Inflammatory macrophage treated with lipopolysaccharide for 4 hours (primary cell): ENCODE results near the gene MGST2.
"Not testable (repeated sequence)": the region's sequence is repeated elsewhere in the genome, so short reads cannot be mapped to it uniquely, and the experiment has no call there.

Experiments
- DNase-seq: peaks from one replicate; pipeline ENCODE4 v3.0.0-alpha.2; 2020

Gene MGST2

DNA sequence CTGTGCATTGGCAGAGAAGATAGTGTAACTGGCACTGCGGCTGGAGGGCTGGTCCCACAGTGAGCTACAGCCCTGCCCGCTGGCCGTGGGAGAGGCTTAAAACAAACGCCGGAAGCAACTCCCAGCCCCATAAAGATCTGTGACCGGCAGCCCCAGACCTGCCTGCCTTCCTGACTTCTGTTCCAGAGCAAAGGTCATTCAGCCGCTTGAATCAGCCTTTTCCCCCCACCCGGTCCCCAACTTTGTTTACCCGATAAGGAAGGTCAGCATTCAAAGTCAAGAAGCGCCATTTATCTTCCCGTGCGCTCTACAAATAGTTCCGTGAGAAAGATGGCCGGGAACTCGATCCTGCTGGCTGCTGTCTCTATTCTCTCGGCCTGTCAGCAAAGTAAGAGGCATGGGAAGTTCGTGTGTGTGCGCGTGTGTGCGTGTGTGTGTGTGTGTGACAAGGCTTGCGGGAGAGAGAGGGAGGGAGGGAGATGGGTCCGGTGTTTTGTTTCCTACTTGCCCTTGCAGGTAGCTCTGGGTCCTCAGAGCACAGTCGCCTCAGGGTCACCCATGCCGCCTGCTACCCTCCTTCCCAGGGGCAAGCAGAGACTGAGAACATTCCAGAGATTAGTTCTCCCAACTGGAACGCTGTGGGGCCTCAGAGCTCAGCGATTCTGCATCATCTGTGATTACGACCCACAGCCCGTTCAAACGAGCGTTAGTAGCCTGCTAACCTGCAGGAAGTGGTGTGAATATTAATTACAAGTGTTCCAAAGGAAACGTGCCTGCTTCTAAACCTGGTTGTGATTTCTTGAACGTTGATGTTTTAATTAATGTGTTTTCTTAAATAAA is at the start of gene MGST2:
MGST2 (plus strand) TSS at position 130 of the 840 bp plus-strand sequence; CDS start at position 331, 201 bp downstream.
- DNase-seq = peak; percentile 69

DNA sequence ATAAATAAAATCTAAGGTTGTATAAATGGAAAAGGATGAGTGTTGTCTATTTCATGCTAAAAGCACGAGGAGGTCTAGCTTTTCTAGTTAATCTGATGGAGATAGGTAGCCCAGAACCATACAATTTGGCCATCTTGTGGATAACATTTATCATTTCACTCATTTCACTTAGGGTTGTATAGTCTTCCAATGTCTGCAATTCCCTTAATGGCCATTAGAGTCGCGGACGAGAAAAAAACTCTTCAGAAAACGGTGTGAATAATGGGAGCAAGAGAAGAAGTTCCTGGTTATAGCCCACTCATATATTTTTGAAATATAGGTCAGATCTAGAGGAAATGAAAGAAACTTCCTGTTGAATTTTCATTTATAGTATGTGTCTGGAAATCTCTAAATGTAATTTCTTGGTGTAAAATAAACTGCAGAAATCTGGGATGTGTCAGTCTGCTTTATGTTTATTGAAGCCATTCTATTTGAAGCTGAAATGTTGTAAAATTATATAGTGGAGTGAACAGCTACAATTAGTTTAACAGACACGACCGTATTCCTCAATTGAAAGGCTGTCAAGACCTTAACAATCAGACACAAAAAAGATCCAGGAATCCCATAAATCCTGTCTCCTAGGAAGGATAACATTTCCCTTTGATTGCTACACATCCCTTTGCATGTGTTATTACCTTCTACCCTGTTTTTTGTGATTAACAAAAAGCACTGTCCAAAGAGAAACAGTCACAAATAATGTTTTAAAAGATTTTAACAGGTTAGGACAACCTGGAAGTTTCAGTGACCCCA is 47.7 kb upstream of the MGST2 start:
- DNase-seq = peak; percentile 14

DNA sequence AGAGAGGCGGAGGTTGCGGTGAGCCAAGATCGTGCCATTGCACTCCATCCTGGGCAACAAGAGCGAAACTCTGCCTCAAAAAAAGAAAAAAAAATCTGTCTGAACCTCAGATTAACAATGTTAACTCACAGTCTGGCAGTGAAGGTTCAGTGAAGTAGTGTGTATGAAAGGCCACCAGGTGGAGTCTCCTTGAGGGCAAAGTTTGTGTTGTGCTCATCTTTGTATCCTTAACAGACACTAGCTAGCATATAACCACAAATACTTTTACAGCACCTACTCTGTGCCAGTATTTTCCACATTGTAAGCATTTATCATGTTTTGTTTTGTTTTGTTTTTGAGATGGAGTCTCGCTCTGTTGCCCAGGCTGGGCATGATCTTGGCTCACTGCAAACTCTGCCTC is 46.0 kb upstream of the MGST2 start:
- DNase-seq = peak; percentile 40

DNA sequence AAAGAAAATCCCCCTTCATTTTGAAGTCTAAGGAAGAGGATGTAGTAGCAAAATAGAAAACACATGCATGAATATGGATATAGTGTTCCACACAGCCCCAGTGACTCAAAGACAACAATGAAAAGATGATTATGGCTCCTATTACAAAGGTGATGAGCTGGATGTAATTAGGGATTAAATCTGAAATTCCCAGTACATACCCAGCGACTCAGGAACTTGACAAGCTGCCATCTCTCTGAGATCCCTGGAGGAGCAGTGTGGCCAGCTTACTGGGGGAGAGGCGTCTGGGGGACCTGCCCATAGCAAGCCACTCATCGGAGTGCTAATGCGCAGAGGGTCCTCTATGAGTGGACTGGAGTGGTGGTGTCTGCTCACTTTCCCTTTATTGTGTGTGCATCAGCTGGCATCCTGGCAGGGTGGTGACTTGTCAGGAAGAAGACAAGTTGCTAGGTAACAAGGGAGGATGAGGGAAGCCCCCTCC is 42.7 kb upstream of the MGST2 start:
- no peak for DNase-seq

DNA sequence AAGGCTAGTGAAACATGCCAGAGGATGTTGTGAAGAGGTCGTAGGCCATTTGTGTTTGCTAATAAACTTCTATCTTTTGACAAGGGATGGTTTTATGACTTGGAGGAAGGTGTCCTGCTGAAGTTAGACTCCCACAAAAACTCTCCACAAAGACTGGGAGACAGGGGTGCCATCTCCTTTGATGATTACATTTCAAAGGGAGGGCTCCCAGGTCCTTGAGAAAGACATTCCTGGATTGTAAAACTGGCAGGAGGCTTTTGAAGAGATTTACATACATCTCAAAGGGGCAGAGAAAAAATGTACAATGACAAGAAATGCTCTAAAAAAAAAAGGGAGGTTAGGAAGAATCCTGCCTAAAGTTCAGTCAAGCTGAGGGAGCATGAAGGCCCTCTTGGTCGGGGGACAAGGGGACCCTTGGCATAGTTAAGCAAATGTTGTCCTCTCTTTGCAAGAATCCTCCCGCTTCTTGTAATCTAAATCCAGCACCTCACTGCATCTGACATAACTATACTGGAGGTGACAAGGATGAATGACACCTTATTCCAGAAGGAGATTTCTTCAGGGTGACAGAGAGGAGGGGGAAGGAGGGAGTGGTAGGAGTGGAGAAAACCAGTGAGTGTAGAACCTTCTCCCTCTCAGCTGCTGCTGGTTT is 41.1 kb upstream of the MGST2 start:
- DNase-seq = no peak

DNA sequence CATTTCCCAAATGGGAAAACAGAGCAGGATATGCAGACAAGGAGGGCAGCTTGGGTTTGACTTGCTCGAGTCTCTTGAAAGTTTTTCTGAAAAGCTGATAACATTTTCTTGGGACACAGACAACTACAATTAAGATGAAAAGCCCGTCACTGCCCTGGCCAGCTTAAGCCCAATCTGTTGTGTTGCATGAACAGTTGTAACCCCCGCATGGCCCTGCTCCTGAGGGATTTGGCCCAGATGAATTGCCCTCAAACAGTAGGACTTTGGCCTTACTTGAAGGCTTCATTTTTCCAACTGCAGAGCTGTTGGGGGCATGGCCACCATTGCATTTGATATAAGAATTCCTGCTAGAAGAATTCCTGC is 40.5 kb upstream of the MGST2 start:
- DNase-seq = no peak

DNA sequence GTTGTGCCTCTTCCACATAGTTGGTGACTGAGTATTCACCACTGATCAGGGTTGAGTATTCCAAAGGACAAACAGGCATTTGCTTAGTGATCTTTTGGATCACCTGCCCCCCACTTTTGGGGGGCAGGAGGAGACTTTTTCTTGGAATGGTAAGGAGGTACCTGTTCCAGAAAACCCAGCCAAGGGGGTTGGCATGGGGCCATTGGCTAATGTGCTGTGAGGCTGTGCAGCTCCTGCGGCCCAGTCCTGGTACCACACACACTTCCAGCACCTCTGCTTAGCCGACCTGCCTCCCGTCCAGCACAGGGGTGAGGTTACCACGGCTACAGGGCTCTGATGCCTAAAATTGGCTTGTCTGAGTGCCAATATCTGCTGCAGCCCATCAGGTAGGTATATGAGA is 40.1 kb upstream of the MGST2 start:
- DNase-seq = no peak

DNA sequence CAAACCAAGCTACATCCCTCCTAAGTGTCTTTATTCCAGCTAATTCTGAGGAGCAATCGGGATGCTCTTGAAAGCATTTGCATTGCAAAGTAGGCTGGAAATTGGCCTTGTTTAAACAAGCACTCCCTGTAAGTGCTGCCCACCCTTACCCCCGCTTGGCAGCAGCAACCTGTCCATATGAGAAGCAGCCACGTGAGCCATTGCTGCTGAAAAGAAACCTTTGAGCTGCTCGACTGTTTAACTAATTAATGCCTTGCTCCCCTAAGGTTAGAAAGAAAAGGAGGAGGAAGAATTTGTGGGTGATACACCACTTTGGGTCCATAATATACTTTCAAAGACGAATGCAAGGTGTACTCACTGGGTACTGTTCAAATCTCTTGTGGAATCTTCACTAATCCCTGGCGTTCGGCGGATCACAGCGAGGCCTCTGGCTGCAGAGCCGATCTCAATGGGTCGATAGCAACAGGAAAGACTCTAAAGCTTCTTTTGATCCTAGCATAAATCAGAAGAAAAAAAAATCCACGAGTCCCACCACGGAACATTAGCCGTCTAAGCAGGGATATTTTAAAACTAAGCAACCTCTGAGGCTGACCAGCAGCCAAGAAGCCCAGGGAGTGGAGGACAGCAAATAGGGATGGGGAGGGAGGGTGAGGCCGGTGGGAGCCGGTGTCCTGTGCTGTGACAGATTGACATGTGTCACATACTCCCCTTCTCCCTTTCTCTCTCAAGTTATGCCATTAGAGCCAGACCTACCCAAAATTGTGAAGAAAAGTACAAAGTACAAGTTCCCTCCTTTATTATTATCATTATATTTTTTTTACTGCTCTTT is 37.2 kb upstream of the MGST2 start:
- no peak for DNase-seq

DNA sequence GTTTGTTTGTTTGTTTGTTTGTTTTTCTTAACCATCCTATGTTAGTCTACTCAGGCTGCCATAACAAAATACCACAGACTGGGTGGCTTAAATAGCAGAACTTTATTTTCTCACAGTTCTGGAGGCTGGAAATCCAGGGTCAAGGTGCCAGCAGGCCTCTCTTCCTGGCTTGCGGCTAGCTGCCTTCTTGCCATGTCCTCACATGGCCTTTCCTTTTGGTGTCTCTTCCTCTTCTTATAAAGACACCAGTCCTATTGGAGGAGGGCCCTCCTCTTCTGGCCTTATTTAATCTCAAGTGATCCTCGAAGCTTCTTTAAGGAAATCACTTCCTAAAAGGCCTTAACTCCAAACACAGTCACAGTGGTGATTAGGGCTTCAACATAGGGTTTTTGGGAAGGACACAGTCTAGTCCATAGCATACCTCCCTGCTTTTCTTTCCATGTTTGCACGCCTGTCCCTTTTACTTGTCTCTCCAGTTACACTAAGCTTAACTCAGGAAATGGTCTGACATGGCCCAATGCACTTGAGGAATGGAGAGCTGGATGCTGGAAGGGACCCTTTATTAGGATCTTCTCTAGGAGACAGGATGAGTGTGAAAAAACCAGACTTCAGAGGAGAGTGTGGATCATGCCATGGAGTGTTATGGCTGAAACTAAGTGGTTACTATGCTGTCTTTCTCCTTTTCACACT is 36.0 kb upstream of the MGST2 start:
- peak; percentile 30 for DNase-seq

DNA sequence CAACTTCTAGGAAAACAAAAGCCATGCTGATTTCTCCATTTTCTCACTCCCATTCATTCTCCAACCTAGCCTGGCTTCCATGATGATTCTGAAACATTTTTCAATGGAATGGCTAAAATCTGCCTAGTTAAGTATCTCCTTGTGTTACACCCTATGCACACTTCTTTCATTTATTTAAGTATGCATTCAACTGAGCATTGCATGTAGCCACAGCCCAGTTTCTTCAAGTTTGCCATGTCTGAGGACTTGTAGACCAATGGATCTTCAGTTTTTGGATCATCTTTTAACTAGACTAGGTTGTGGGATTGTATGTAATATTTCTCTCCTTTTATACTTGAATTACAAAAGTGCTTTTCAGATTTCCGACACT is 35.5 kb upstream of the MGST2 start:
- DNase-seq = no peak

DNA sequence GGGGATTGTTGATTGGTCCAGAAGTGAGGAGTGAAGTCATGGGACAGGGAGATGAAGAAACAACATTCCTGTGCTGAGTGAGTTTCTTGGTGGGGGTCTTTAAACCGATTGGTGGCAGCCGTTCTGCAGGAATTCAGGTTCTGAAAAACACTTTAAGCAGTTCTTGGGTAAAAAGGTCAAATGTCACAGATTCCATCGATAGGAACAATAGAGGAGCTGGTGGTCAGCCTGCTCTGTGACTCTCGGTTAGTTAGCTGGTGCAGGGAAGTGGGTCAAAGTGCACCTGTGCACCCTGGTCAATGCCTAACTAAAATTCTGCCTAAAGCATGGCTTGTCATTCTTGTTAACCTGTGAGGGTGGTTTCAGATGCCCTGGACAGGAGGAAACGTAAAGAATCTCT is 34.6 kb upstream of the MGST2 start:
- no peak for DNase-seq

DNA sequence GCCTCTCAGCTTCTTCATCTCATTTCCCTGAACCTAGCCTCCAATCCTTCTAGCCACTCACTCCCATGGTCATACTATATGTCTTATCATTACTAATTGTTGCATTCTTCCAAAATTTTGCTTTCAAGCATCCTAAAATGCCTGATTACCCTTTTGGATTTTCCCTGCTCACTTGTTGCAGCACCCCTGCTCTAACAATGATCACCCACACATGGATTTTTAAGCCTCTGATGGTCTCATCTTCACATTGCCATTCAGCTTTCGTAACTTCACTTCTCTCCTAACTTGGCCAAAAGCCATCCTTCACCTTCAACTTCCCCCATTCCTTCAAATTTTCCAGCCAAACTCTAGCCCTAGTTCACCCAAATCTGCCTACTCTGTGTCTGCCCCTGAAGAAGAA is 33.8 kb upstream of the MGST2 start:
- peak; percentile 44 for DNase-seq

DNA sequence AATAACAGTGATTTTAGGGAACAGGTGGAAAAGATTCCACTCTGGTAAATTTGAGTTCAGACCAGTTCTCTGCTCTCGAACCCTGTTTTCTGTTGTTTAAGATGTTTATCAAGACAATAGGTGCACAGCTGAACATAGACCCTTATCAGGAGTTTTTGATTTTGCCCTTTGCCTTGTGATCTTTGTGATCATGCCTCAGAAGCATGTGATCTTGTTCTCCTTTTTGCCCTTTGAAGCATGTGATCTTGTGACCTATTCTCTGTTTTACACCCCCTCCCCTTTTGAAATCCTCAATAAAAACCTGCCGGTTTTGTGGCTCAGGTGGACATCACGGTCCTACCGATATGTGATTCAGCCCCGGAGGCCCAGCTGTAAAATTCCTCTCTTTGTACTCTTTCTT is 32.9 kb upstream of the MGST2 start:
- DNase-seq = peak; percentile 9

DNA sequence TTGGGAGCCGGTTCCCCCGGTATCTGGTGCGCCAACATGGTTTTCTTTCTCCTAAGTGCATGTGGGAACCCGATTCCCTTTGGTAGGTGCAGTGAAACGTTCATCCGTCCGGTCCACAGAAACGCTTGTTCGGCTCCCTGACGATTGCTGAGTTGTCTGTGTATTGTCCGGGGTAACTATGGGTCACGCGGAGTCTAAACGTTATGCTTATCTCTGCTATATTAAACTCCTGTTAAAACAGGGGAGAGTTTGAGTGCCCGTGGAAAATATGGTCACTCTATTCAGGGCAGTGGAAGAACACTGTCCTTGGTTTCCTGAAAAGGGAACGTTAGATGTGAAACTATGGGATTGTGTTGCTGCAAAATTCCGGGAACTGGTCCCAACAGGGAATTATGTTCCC is 32.4 kb upstream of the MGST2 start:
- DNase-seq = no peak

DNA sequence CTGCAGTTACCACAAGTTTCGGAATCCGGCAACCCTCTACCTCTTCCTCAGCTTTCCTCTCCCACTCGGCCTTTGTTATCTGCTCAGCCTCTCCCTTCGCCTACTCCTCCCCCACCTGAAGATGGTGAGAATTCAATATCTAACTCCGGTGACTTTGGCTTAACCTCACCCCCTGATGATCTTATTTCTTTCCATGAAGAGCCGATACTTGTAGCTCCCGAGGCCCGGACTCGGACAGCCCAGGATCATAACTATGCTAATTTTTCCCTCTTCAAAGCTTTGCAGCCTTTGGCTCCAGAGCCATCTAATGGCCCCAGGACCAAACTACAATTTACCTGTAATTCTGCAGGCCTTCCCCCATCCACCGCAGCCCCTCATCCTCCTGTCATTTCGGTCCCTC is 32.0 kb upstream of the MGST2 start:
- DNase-seq = no peak

DNA sequence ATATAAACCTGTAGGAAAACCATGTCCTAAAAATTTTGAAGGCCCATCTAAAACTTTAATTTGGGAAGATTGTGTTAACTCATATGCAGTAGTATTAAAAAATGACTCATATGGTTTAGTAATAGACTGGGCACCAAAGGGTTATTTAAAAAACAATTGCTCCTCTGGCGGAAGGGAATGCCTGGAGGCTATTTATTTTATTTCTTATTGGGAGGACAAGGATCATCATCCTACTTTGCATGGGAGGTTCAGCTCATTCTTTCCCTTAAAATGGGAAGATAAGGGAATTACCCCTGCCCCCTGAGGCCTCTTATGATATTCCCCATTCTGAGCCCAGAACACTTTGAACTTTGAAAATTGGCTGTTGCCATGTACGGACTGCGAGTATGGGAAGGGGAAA is 29.7 kb upstream of the MGST2 start:
- no peak for DNase-seq

DNA sequence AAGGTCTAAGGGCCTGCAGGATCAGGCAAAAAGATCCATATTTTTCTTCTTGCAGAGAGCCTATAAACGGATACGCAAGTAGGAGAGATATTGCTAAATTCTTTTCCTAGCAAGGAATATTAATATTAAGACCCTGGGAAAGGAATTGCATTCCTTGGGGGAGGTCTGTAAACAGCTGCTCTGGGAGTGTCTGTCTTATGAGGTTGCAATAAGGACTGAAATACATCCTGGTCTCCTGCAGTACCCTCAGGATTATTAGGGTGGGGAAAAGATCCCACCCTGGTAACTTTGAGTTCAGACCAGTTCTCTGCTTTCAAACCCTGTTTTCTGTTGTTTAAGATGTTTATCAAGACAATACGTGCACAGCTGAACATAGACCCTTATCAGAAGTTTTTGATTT is 27.3 kb upstream of the MGST2 start:
- not testable (repeated sequence) for DNase-seq

DNA sequence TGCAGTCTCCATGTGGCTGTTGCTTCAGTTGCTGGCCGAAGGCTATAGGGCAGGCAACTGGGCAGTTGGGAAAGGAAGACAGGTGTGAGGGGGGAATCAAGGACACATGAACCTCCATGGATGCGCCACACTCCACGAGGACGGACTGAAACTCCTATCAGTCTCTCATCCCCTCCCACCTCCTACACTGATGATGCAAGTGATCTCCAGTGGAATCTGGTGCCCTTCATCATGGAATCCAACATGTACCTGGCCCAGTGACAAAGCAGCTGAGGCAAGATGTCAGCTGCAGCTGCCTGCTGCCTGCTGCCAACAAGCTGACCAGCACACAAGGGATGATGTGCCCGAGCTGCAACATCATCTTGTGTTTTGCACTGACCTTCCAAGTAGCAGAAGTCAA is 26.0 kb upstream of the MGST2 start:
- DNase-seq = no peak

DNA sequence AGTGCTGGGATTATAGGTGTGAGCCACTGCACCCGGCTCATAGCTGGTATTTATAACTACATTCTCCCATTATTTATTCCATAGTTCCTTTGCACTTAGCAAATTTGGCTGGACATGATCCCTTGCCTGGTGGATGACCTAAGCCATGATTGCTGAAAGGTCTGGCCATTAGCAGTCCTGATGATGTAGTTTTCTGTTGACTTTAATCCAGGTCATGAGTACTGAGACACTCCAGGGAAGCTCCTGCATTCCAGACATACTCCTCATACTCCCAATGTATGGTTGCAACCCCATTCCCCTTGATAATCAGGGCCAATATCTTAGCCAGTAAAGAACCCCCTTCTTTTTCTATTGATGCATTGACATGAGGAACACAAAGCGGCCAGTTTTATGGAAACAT is 24.4 kb upstream of the MGST2 start:
- DNase-seq = no peak

DNA sequence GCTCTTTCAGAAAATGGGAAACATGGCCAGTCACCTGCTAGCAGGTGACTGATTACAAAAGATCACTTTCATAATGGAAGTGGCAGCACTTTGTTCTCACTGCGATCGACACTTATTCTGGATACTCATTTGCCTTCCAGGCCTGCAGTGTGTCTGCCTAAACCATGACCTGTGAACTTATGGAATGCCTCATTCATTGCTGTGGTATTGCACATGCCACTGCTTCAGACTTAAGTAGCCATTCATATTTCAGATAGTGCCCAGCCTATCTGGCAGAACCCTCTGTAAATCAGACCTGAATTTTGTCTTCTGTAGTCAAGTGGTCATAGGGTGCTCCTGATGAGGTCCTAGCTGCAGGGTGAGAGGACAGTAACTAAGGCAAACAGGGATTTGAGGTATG is 23.3 kb upstream of the MGST2 start:
- no peak for DNase-seq

DNA sequence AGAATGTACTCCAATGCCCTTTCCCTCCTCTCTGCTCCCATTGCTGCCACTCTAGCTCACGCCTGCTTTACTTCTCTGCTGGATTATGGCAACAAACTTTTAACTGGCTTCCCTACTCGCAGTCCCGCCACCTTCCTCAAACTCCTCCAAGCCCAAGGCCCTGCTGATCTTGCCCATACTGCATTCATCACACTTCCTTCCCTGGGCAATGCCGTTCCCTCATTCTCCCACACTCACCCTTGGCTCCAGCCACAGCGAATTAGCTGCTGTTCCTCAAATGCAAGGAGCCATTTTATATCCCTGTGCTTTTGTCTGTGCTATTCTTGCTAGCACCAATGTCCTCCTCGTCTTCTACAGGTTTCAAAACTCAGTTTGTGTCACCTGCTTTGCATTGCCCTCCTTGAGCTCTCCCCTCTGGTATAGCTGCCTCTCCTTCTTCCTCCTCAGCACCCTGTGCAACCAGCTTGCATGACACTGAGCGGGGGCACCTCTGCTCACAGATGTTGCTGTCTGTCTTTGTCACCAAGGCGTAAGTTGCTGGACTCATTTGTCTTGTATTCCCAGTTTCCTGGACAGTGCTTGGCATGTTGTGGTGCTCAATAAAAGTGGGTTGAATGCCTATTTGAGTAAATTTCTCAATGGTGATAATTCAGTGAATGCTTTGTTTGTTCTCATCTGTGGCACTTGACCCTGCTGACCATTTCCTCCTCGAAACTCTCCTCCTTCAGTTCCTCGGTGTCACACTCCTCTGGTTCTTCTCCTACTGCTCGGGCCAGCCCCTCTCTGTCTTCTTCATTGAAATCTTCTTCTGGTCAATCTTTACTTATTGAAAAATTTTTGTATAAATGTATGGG is 22.4 kb upstream of the MGST2 start:
- no peak for DNase-seq
